ENCODE data around the gene GATD1. TPM values are rescaled to one million over a fixed set of nuclear protein-coding genes. Genes with fewer than 3 reads are reported as not detected.
A peak's percentile ranks its signal among the peaks of the same experiment; 100 is the strongest.

Gene GATD1
- total RNA-seq, 4 donors from 2014 or later, result 28.0 to 239 (median 38.4) TPM

- TF ChIP-seq POLR2AphosphoS5 (IDR thresholded peaks at IDR 0.05), result no peak
- WGBS, 2 donors (ENCODE audit: low coverage in 1 of 2), result 97% methylated on average over 8 of the region's 8 CpGs; no CpG with 5 or more reads in 1 of the 2 donors
- Histone ChIP-seq H3K4me3 (no peak overlapping the region), H3K4me1 (peaks cover 3 to 13% (median 11%) of the 10 kb centered on the region in 4 donors), H3K27ac (no peak overlapping the region), H3K27me3 (no peaks in the 10 kb centered on the region), H3K36me3 (peaks cover 0 to 22% (median 12%) of the 10 kb centered on the region in 4 donors), H3K9me3 (no peaks in the 10 kb centered on the region)
- no peak for DNase-seq
- in situ Hi-C loops (cut with MboI; ENCODE audit: low pct_ligation_motif_present in 1 of 4, low pct_unique_long_range_greater_than_20kb in 1 of 4, low sequenced_read_pairs in 3 of 4) (no loop called here), intact Hi-C loops (cut with DNase I; ENCODE audit: low total_unique reads) (no loop called here)
Observed at GRCh38 chr11:765802-766091, 11.5 kb downstream of the GATD1 start.

- H3K9me3 ChIP-seq, result no peaks in the 10 kb centered on the region
Observed at GRCh38 chr11:765025-765801, 12.1 kb downstream of the GATD1 start.

DNA sequence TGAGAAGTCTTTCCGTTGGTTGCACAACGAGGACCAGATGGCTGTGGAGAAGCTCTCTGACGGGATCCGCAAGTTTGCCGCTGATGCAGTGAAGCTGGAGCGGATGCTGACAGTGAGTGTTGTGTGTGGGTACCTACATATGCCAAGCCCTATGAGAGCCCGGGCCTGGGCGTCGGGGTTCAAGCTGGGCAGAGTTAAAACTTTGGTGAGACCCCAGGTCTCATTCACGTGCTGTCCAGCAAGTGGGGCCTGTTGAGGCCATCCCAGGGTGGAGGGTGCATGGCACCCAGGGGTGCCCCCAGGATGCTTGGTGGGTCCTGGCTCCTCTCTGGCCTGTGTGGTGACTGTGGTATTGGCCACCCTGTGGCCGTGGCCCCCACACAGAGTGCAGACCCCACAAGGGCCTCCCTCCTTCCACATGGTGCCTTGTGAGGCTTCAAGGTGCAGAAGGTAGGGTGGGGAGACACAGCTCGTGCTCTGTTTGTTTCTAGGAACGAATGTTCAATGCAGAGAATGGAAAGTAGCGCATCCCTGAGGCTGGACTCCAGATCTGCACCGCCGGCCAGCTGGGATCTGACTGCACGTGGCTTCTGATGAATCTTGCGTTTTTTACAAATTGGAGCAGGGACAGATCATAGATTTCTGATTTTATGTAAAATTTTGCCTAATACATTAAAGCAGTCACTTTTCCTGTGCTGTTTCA is 12.8 kb downstream of the GATD1 start:
- 85% methylated on average over 18 of the region's 18 CpGs; no CpG with 5 or more reads in 1 of the 2 donors for WGBS, 2 donors (ENCODE audit: low coverage in 1 of 2)
- in situ Hi-C loops (cut with MboI; ENCODE audit: low pct_ligation_motif_present in 1 of 4, low pct_unique_long_range_greater_than_20kb in 1 of 4, low sequenced_read_pairs in 3 of 4), result no loop called here

More at GRCh38 chr11:765025-765801, 12.1 kb downstream of the GATD1 start:
- Histone ChIP-seq H3K4me1 (peaks cover 3 to 13% (median 11%) of the 10 kb centered on the region in 4 donors), H3K4me3 (no peak overlapping the region), H3K36me3 (peaks cover 0 to 22% (median 15%) of the 10 kb centered on the region in 4 donors), H3K27ac (no peak overlapping the region), H3K27me3 (no peaks in the 10 kb centered on the region)
- no peak for TF ChIP-seq POLR2AphosphoS5 (IDR thresholded peaks at IDR 0.05)
- no peak for TF ChIP-seq EP300 (IDR thresholded peaks at IDR 0.05; ENCODE audit: low read depth)
- TF ChIP-seq, protein P1, sequence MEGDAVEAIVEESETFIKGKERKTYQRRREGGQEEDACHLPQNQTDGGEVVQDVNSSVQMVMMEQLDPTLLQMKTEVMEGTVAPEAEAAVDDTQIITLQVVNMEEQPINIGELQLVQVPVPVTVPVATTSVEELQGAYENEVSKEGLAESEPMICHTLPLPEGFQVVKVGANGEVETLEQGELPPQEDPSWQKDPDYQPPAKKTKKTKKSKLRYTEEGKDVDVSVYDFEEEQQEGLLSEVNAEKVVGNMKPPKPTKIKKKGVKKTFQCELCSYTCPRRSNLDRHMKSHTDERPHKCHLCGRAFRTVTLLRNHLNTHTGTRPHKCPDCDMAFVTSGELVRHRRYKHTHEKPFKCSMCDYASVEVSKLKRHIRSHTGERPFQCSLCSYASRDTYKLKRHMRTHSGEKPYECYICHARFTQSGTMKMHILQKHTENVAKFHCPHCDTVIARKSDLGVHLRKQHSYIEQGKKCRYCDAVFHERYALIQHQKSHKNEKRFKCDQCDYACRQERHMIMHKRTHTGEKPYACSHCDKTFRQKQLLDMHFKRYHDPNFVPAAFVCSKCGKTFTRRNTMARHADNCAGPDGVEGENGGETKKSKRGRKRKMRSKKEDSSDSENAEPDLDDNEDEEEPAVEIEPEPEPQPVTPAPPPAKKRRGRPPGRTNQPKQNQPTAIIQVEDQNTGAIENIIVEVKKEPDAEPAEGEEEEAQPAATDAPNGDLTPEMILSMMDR (IDR thresholded peaks at IDR 0.05), result peak; percentile 51 to 70 (median 59)
- no peak for TF ChIP-seq POLR2A (IDR thresholded peaks at IDR 0.05)
- intact Hi-C loops (cut with DNase I; ENCODE audit: low total_unique reads) (no loop called here), in situ Hi-C loops (cut with MboI; ENCODE audit: low pct_ligation_motif_present in 1 of 4, low pct_unique_long_range_greater_than_20kb in 1 of 4, low sequenced_read_pairs in 3 of 4) (no loop called here)
- 61 to 75% methylated on average over 8 to 19 of the region's 19 CpGs for WGBS, 2 donors (ENCODE audit: low coverage in 1 of 2)
- DNase-seq, result peak; percentile 56

GRCh38 chr11:763549-764321 is 13.6 kb downstream of the GATD1 start:
- Histone ChIP-seq H3K36me3 (peaks cover 0 to 36% (median 22%) of the 10 kb centered on the region in 4 donors), H3K9me3 (no peaks in the 10 kb centered on the region), H3K27me3 (no peaks in the 10 kb centered on the region), H3K4me1 (peaks cover 3 to 13% (median 11%) of the 10 kb centered on the region in 4 donors), H3K4me3 (no peak overlapping the region), H3K27ac (peak overlapping the region in 2 of 4 donors; percentile 11 to 64)
- WGBS, 2 donors (ENCODE audit: low coverage in 1 of 2), result 80% methylated on average over 22 of the region's 22 CpGs; no CpG with 5 or more reads in 1 of the 2 donors
- intact Hi-C loops (cut with DNase I; ENCODE audit: low total_unique reads) (no loop called here), in situ Hi-C loops (cut with MboI; ENCODE audit: low pct_ligation_motif_present in 1 of 4, low pct_unique_long_range_greater_than_20kb in 1 of 4, low sequenced_read_pairs in 3 of 4) (no loop called here)
- TF ChIP-seq POLR2A (IDR thresholded peaks at IDR 0.05) (peak; percentile 12), POLR2AphosphoS5 (IDR thresholded peaks at IDR 0.05) (no peak), EP300 (IDR thresholded peaks at IDR 0.05; ENCODE audit: low read depth) (no peak)
- TF ChIP-seq, protein P1 (IDR thresholded peaks at IDR 0.05), result peak in 1 of 5 experiments; percentile 30
- no peak for DNase-seq

More for the DNA sequence above, 12.8 kb downstream of the GATD1 start:
- Histone ChIP-seq H3K27me3 (no peaks in the 10 kb centered on the region), H3K4me1 (peaks cover 3 to 13% (median 11%) of the 10 kb centered on the region in 4 donors), H3K27ac (no peak overlapping the region), H3K9me3 (no peaks in the 10 kb centered on the region), H3K4me3 (no peak overlapping the region), H3K36me3 (peaks cover 0 to 29% (median 18%) of the 10 kb centered on the region in 4 donors)
- DNase-seq, result no peak
- intact Hi-C loops (cut with DNase I; ENCODE audit: low total_unique reads), result no loop called here
- TF ChIP-seq EP300 (IDR thresholded peaks at IDR 0.05; ENCODE audit: low read depth) (no peak), POLR2A (IDR thresholded peaks at IDR 0.05) (no peak), POLR2AphosphoS5 (IDR thresholded peaks at IDR 0.05) (no peak)
- TF ChIP-seq, protein P1 (IDR thresholded peaks at IDR 0.05), result no peak
